ENCODE measurements around the gene SYT6. TPM values are rescaled to one million over a fixed set of nuclear protein-coding genes. Genes with fewer than 3 reads are reported as not detected.
A peak's percentile ranks its signal among the peaks of the same experiment; 100 is the strongest.

Gene SYT6
- total RNA-seq, 1 experiment from 2014 or later, result 66.0 TPM

DNA sequence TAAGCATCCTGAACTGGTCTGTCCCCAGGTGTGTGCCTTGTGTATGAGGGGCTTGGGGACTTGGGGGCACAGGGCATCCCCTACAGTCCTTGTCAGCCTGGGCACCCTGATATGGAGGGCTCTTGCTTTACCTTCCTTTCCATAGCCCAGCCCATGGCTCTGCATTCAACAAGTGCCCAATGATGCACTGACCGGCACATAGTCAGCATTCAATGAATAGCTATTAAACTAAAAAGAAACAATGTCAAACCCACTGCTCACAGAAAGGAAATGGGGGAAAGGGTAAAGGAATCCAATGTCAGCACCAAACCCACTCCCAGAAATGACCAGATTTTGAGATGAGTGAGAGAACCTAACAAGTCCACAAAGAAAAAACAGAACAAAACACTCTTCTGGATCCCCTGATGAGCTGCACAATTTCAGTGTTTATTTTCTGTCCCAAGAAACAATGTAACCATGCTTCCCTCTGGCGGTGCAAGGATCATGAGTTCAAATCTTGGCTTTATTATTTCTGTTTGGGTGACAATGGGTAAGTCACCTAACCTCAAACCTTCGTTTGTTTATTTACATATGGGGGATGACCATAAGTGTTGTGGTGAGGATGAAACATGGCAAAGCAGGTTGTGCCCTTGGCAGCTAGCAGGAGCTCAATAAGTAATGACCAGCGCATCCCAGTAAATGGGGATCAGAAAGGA, 22.0 kb downstream of the SYT6 start:
- ChIA-PET CTCF (no interaction called here), POLR2A (ENCODE audit: low non-redundant PET) (no interaction called here)
- Histone ChIP-seq H3K27me3 (replicated peaks; ENCODE audit: insufficient read depth, low read depth, low read length, poor library complexity) (no peaks in the 10 kb centered on the region), H3K9me3 (ENCODE audit: low read depth, low read length, poor library complexity, severe bottlenecking) (no peaks in the 10 kb centered on the region), H3K4me1 (ENCODE audit: insufficient read depth, low read length, poor library complexity, severe bottlenecking) (peaks cover 17% of the 10 kb centered on the region), H3K4me3 (ENCODE audit: low read depth, low read length, poor library complexity, severe bottlenecking) (no peak overlapping the region), H3K27ac (ENCODE audit: low read depth, low read length, poor library complexity, severe bottlenecking) (no peak overlapping the region), H3K36me3 (ENCODE audit: insufficient read depth, low read length, poor library complexity, severe bottlenecking) (peaks cover 82% of the 10 kb centered on the region)
- intact Hi-C loops (cut with micrococcal nuclease; ENCODE audit: unreplicated experiment), result no loop called here
- no TSS peak for BruUV-seq (replicated peaks)
- DNase-seq (ENCODE audit: low spot score), result no peak
- TF ChIP-seq, protein P1, sequence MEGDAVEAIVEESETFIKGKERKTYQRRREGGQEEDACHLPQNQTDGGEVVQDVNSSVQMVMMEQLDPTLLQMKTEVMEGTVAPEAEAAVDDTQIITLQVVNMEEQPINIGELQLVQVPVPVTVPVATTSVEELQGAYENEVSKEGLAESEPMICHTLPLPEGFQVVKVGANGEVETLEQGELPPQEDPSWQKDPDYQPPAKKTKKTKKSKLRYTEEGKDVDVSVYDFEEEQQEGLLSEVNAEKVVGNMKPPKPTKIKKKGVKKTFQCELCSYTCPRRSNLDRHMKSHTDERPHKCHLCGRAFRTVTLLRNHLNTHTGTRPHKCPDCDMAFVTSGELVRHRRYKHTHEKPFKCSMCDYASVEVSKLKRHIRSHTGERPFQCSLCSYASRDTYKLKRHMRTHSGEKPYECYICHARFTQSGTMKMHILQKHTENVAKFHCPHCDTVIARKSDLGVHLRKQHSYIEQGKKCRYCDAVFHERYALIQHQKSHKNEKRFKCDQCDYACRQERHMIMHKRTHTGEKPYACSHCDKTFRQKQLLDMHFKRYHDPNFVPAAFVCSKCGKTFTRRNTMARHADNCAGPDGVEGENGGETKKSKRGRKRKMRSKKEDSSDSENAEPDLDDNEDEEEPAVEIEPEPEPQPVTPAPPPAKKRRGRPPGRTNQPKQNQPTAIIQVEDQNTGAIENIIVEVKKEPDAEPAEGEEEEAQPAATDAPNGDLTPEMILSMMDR (conservative IDR thresholded peaks at IDR 0.05; ENCODE audit: low read depth, low read length), result no peak
- TF ChIP-seq EZH2 (IDR thresholded peaks at IDR 0.05; ENCODE audit: borderline replicate concordance, low read depth, low read length, poor library complexity, severe bottlenecking), result no peak

DNA sequence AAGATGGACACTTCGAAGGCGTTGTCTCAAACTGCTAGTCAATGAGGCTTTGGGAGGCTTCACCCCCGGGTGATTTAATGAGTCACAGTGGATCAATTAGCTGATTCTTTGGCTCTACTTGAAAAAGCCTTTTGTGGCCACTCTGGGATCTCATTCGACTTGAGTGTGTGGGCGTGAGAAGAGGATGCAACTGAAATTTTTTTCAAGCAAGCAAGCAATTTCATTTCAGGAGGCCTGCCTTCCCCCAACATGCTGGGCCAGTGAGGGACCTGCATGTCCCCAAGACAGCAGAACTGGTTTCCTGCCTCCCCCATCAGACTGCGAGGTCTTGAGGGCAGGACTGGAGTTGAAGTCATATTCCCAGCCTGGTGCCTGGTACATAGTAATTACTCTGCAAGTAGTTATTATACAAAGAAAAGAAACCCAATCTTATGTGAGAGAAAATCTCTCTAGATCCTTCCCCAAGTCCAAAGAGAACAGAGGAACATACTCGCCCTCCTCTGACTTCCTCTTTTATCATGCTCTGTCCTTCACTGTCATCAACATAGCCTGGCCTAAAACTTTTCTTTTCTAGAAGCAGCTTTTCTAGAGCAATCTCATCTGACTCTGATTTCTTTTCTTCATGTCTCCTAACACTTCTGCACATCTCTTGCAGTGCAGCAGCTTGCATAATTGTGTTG, 22.7 kb downstream of the SYT6 start:
- H3K4me3 ChIP-seq (ENCODE audit: low read depth, low read length, poor library complexity, severe bottlenecking), result no peak overlapping the region
- peaks cover 75% of the 10 kb centered on the region for H3K36me3 ChIP-seq (ENCODE audit: insufficient read depth, low read length, poor library complexity, severe bottlenecking)
- no peaks in the 10 kb centered on the region for H3K27me3 ChIP-seq (replicated peaks; ENCODE audit: insufficient read depth, low read depth, low read length, poor library complexity)
- no peak overlapping the region for H3K27ac ChIP-seq (ENCODE audit: low read depth, low read length, poor library complexity, severe bottlenecking)
- H3K9me3 ChIP-seq (ENCODE audit: low read depth, low read length, poor library complexity, severe bottlenecking), result no peaks in the 10 kb centered on the region
- peak; percentile 57 for DNase-seq (ENCODE audit: low spot score)
- no TSS peak for BruUV-seq (replicated peaks)
- POLR2A ChIA-PET (ENCODE audit: low non-redundant PET), result no interaction called here
- TF ChIP-seq, protein P1 (conservative IDR thresholded peaks at IDR 0.05; ENCODE audit: low read depth, low read length), result no peak
- no peak for TF ChIP-seq EZH2 (IDR thresholded peaks at IDR 0.05; ENCODE audit: borderline replicate concordance, low read depth, low read length, poor library complexity, severe bottlenecking)
- CTCF ChIA-PET, result no interaction called here
- H3K4me1 ChIP-seq (ENCODE audit: insufficient read depth, low read length, poor library complexity, severe bottlenecking), result peaks cover 17% of the 10 kb centered on the region
- intact Hi-C loops (cut with micrococcal nuclease; ENCODE audit: unreplicated experiment), result no loop called here

DNA sequence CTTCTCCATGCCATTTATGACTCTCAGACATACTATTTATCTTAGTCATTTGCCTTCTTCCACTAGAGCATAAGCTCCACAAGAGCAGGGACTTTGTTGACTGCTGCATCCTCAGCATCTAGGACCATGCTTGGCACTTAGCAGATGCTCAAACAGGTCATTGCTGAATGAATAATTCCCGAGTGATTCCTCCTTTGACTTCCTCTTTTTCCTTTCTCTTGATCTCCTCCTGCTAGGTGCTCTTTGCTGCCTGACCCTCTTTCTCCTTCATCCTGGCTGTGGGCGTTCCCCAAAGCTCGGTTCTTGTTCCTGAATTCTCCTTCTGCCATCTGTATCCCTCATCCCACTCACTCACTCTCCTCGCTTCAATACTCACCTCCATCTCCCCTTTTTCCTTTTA, 23.5 kb downstream of the SYT6 start:
- Histone ChIP-seq H3K9me3 (ENCODE audit: low read depth, low read length, poor library complexity, severe bottlenecking) (no peaks in the 10 kb centered on the region), H3K36me3 (ENCODE audit: insufficient read depth, low read length, poor library complexity, severe bottlenecking) (peaks cover 70% of the 10 kb centered on the region), H3K4me1 (ENCODE audit: insufficient read depth, low read length, poor library complexity, severe bottlenecking) (peaks cover 22% of the 10 kb centered on the region), H3K27ac (ENCODE audit: low read depth, low read length, poor library complexity, severe bottlenecking) (no peak overlapping the region), H3K27me3 (replicated peaks; ENCODE audit: insufficient read depth, low read depth, low read length, poor library complexity) (no peaks in the 10 kb centered on the region), H3K4me3 (ENCODE audit: low read depth, low read length, poor library complexity, severe bottlenecking) (no peak overlapping the region)
- POLR2A ChIA-PET (ENCODE audit: low non-redundant PET), result interaction anchor here (0.6 kb wide), 1 partner anchor 142 kb away, joined by 4 read pairs; no protein-coding TSS in a partner anchor
- TF ChIP-seq, protein P1 (conservative IDR thresholded peaks at IDR 0.05; ENCODE audit: low read depth, low read length), result no peak
- TF ChIP-seq EZH2 (IDR thresholded peaks at IDR 0.05; ENCODE audit: borderline replicate concordance, low read depth, low read length, poor library complexity, severe bottlenecking), result no peak
- no TSS peak for BruUV-seq (replicated peaks)
- CTCF ChIA-PET, result no interaction called here
- DNase-seq (ENCODE audit: low spot score), result no peak
- intact Hi-C loops (cut with micrococcal nuclease; ENCODE audit: unreplicated experiment), result no loop called here
